Measurements from ENCODE around the gene HSPBAP1.
"Not testable (repeated sequence)": the region's sequence is repeated elsewhere in the genome, so short reads cannot be mapped to it uniquely, and the experiment has no call there.

Gene HSPBAP1

DNA sequence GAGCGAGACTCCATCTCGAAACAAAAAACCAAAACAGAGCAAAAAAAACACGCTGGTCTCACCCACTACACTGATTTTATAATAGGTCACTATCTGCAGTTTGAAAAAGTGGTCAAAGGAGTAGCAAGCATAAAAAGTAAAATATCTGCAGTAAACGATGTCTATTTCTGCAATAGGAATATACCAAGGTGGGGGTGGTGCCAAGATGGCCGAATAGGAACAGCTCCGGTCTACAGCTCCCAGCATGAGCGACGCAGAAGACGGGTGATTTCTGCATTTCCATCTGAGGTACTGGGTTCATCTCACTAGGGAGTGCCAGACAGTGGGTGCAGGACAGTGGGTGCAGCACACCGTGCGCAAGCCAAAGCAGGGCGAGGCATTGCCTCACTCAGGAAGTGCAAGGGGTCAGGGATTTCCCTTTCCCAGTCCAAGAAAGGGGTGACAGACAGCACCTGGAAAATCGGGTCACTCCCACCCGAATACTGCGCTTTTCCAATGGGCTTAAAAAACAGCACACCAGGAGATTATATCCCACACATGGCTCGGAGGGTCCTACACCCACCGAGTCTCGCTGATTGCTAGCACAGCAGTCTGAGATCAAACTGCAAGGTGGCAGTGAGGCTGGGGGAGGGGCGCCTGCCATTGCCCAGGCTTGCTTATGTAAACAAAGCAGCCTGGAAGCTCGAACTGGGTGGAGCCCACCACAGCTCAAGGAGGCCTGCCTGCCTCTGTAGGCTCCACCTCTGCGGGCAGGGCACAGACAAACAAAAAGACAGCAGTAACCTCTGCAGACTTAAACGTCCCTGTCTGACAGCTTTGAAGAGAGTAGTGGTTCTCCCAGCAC is 60.7 kb downstream of the HSPBAP1 start:
- DNase-seq = not testable (repeated sequence)

DNA sequence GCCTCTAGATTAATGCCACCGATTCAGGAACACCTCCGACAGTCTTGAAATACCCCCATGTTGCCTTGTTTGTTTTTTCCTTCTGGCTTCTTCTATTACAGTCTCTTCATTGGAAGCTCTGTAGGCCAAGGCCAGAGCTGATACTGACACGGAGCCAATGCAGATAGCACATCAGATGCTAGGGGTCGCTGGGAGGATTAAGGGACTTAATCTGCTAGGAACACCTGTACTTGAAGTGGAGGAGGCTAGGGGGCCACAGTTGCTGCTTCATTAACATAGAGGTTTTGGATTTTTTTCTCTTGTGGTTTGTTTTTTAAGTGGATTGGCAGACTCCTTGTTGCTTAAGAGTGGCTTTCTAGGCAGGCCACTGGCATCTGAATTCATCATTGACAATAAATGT is 63.4 kb downstream of the HSPBAP1 start:
- DNase-seq = no peak

DNA sequence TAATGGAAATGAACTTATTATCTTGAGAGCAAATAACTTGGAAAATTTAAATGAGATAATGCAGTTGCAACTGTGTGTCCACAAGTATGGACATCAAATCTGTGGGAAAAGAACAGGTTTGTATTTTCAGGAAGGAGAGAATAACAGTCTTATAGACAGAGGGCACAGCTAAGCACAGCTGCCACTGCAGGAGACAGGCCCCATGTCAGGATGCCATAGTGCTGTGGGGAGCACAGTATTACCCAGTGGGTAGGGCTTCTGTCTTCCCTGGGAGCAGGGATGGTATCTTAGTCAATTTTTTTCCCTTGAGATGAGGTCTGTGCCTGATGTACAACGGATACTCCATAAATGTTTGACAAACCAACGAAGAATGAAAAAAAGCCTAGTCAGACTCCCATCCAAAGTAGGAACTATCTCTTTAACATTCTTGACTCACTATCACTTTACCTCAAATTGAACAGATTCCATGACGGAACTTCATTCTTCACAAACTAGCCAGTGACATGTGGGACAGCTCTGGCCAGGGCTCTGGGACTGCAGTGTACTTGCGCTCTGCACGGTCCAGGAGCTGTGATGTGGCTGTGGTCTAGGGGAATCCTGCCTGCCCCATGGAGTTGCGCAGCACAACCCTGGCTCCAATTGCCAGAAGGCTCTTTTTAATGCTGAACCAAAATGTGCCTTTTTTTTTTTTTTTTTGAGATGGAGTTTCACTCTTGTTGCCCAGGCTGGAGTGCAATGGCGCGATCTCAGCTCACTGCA is 64.7 kb downstream of the HSPBAP1 start:
- no peak for DNase-seq

DNA sequence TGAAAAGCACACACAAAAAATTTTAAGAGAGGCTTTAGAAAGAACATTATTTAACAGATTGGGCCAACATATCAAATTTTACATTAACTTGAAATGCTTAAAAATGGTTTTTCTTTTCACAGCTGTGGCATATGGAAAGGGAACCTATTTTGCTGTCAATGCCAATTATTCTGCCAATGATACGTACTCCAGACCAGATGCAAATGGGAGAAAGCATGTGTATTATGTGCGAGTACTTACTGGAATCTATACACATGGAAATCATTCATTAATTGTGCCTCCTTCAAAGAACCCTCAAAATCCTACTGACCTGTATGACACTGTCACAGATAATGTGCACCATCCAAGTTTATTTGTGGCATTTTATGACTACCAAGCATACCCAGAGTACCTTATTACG is 65.4 kb downstream of the HSPBAP1 start:
- DNase-seq = no peak

DNA sequence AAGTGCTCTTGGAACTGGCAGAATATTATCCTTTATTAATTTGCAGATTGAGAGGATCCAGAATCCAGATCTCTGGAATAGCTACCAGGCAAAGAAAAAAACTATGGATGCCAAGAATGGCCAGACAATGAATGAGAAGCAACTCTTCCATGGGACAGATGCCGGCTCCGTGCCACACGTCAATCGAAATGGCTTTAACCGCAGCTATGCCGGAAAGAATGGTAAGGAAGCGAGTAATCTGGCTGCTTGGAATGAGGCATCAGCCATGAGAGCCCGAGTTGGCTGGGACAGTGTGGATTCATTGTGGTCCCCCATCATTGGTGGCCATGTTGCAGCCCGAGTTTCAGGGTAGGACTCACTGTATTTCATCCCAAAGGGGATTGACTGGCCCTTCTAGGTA is 65.9 kb downstream of the HSPBAP1 start:
- no peak for DNase-seq

DNA sequence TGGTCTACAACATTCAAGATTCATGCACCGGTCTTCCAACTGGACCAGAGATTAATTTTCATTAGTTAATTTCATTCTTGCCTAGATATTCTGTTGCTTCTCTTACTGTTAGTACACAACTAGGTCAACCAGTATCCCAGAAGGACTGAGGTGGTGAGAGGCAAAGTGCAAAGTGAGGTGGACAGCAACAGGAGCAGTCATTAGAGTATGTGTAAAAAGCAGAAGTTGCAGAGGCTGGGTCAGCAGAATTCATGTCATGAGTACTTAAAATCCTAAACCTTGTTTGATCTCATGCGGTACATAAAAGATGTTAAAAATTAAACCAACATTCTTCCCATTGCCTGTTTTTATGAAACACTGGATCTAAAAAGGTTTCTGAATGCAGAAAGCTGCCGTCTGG is 66.3 kb downstream of the HSPBAP1 start:
- no peak for DNase-seq

DNA sequence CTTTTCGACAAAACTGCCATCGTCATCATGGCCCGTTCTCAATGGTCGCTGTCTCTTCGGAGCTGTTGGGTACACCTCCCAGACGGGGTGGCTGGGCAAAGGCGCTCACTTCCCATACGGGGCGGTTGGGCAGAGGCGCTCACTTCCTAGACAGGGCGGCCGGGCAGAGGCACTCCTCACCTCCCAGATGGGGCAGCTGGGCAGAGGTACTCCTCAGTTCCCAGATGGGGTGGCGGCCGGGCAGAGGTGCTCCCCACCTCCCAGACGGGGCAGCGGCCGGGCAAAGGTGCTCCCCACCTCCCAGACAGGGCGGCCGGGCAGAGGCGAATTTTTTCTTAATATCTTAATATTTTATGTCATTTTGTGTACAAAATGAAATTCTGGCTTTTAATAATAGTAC is 68.5 kb downstream of the HSPBAP1 start:
- no peak for DNase-seq

DNA sequence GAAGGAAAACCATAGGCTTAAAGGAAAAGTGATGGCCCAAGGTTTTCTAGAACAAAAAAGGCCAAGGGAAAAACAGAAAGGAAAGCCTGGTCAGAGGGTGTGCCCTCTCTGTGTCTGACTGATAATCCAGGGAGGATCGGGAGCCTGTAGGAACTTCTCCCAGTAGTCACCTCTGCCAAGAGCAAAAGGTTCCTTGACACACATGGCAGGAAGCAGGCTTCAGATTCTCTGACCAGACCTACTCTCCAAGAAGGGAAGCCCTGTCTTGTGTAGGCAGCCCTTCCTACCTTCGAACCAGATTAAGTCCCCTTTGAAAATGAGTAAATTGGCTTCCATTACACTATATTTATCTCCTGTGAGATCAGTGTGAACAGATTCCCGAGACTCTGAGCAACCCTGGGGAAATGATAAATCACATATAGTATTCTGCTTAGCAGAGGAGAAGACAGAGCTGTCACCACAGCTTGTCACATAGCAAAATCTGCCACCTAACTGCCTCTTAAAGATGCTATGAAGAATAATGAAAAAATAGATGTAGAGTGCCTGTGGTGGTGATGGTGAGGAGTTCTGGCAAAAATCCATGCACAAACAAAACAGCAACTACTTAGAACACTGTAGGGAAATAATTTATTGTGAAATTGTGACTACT is 74.2 kb downstream of the HSPBAP1 start:
- DNase-seq = no peak

DNA sequence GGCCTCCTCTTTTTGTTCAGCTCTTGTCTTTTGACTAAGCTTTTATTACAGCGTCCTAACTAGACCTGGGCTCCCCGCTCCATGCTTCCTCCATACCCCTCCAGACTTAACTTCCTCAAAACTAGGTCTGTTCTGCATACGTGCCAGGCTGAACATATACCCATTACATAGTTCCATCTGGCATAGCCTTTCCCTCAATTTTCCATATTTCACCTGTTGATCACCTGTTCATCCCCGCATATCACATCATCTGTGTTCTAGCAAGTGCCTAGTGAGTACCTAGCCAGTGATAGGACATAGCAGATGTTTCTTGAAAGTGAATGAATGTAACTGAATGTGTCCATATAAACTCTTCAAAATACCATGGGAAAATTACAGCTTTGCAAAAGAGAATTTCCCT is 77.0 kb downstream of the HSPBAP1 start:
- DNase-seq = no peak

DNA sequence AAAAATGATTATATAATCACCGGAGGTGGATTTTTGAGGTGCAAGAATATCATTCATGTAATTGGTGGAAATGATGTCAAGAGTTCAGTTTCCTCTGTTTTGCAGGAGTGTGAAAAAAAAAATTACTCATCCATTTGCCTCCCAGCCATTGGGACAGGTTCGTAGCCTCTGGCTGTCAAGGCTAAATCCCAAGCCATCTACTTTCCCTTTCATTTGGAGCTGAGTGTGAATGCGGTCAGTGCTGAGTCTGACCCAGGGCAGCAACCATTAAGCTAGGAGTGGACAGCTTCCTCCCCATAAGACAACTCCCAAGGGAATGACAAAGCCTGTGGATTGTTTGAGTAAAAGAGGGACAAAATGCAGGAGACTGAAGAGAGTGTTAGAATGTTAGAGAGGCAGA is 79.4 kb downstream of the HSPBAP1 start:
- no peak for DNase-seq

DNA sequence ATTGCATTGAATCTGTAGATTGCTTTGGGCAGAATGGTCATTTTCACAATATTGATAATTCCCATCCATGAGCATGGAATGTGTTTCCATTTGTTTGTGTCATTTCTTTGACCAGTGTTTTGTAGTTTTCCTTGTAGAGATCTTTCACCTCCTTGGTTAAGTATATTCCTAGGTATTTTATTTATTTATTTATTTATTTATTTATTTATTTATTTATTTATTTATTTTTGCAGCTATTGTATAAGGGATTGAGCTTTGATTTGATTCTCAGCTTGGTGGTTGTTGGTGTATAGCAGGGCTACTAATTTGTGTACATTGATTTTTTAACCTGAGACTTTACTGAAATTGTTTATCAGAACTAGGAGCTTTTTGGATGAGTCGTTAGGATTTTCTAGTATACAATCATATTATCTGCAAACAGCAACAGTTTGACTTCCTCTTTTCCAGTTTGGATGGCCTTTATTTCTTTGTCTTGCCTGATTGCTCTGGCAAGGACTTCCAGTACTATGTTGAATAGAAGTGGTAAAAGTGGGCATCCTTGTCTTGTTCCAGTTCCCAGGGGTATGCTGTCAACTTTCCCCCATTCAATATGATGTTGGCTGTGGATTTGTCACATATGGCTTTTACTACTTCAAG is 82.9 kb downstream of the HSPBAP1 start:
- not testable (repeated sequence) for DNase-seq

DNA sequence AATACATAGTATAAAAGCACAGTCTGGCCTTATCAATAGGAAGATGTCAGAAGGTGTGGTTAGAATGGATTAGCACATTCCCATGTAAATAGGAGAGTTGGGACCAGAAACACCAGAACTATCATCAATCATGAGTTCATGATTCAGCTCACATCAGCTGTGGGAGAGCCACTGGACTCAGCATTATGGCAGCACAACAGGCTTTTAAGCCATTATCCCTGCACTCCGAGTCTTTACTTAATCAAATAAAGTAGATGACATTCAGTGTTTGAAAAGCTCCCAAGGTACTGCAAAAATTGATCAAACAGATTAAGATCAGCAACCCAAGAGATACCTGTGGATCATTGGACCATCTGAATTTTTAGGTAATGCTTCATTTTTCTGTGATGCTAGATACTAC is 88.3 kb downstream of the HSPBAP1 start:
- DNase-seq = no peak

DNA sequence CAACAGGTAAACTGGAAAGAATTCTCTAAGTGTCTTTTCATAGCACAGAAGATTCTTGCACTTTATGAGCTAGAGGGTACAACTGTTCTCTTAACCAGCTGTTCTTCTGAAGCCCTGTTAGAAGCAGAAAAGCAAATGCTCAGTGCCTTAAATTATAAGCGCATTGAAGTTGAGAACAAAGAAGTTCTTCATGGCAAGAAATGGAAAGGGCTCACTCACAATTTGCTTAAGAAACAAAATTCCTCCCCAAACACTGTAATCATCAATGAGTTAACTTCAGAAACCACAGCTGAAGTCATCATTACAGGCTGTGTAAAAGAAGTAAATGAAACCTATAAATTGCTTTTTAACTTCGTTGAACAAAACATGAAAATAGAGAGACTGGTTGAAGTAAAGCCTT is 93.4 kb downstream of the HSPBAP1 start:
- no peak for DNase-seq

DNA sequence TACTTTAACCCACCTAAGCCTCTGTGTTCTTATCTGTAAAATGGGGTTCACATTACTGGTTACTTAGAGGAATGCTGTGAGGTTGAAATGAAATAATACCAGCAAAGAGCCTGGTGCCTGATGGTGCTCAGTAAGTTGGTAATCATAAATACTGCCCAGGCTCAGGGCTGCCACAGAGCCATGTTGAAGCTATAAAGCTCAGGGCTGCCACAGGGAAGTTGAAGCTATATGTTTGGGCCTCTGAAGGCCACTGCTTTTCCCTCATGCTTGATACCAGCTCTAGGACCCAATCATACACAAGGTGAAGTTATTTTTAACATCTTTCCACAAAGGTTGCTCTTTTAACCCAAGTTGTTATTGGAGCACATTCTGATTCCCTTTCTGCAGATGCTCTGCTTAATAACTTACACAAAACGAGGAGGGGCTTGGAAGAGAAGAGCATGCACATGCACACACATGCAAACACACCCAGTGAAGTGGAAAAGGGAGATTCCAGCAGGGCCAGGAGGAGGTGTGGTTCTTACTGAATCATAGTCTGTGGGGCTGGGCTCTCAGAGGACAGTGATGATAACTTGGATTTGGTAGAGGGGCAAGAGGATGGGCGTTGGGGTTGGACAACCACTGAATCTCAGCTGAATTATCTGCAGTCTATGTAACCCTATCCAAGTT is 95.5 kb downstream of the HSPBAP1 start:
- no peak for DNase-seq

DNA sequence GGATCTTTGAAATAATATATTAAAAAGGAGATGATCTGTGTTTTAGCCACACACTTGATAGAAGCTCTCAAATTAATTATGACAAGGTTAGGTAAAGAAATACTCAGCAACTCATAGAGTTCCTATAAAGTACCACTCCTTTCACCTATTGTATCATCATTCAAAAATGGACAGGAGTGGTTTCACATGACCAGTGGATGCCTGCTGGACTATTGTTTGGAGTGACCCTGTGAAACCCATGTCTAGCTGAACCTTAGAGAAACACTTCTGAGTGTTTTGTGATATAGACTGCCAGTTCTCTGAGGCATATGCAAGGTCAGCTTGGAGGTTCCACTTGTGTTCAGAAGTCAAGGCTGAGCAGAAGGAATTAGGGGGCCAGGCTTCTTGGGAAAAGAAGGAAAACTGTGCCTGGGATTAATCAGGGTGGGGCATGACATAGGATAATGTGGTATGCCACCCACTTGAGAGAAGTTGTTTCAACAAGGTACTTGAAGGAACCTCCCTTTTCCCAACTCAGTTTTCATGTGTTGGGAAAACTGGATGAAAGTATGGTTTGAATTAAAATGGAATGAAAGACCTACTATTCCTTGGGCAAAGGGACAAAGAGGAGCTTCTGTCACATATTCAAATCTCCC is 97.6 kb downstream of the HSPBAP1 start:
- DNase-seq = no peak

DNA sequence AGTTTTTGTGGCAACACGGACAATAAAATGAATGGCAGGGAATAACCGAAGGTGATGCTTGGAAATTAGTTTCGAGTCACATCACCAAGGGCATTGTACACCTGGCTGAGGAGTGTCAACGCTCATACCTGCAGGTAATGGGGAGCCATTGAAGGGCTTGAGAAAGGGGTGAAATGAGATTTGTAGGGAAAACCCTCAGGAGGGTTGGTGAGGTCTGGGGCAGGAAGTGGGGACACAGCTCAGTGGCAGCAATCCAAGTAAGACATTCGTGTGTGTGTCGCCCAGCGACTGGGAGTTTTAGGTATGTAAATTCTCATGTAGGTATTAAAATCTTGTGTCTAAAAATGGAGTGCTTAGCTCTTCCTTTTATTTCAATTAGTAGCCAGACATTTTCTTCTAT is 98.7 kb downstream of the HSPBAP1 start:
- no peak for DNase-seq

DNA sequence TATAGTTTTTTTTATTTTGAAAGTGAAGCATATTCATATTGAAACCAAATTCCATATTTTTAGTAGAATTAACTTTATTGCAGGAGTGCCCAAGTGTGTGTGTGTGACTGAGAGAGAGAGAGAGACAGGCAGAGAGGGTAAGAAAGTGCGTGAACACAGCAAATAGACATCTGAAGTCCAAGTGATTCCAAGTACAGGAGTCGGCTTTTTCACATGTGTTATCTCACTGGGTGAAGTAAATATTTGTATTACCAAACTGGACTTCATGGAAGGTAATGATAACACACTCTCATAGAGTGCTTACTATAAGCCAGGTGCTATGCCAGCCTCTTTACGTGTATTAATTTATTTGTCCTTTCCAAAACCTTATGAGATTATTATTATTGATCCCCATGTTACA is 101.0 kb downstream of the HSPBAP1 start:
- DNase-seq = no peak

DNA sequence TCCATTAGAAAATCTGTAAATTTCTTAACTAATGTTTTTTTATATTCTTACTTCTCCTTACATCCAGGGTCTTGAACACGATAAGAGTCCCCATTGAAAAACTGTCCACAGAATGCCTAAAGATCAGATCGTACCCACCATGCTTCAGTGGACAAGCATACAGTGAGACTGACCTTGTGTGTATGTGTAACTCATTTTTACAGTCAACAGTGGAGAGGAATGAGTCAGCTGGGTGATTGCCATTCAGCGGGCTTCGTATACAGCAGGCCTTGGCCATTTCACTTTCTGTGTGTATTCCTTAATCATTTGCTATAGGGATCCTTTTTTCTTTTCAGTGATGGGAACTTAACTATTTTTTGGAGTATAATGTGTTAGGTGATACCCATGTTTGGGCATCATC is 102.4 kb downstream of the HSPBAP1 start:
- DNase-seq = no peak

DNA sequence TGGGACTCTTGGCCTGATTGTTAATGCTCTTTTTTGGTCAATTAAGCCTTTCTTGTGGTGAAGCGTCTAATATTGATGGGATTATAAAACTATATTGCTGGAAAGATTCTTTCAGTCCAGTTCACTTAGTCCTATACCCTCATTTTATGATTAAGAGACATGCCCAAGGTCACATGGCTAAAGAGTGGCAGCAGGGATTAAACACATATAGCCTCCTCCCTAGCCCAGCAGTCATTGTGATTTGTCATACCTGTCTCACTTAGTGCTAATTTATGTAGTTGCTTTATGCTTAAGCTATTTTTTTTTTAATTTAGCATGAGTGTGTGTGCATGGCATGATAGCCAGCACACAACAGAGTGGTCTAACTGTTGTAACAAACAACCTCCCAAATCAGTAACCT is 103.5 kb downstream of the HSPBAP1 start:
- no peak for DNase-seq

Data from activated CD4-positive, alpha-beta T cell treated with anti-CD3 and anti-CD28 coated beads for 48 hours (primary cell).